Chondrocyte (in vitro differentiated cells): Measurements from ENCODE around the gene NIPA2. TPM values are rescaled to one million over a fixed set of nuclear protein-coding genes. Genes with fewer than 3 reads are reported as not detected.

ENCODE experiments used
- DNase-seq: peaks from one replicate; pipeline ENCODE4 v3.0.0; 2021; ENCODE audit warnings: mixed read lengths, low spot score
- H3K27ac Mint-ChIP-seq: one replicate; pipeline ENCODE4 v1.8.0; 2021; ENCODE audit warnings: mild to moderate bottlenecking, moderate library complexity, mixed read lengths; ENCODE audit not compliant: unreplicated experiment
- H3K27me3 Mint-ChIP-seq: 2 replicates; pipeline ENCODE4 v1.8.0; 2021; ENCODE audit warnings: low read depth, mixed read lengths
- H3K36me3 Mint-ChIP-seq: 2 replicates; pipeline ENCODE4 v1.8.0; 2021; ENCODE audit warnings: low read depth, mixed read lengths
- H3K4me1 Mint-ChIP-seq: 2 replicates; pipeline ENCODE4 v1.8.0; 2021; ENCODE audit warnings: low read depth, mild to moderate bottlenecking, mixed read lengths
- H3K4me3 Mint-ChIP-seq: one replicate; pipeline ENCODE4 v1.8.0; 2021; ENCODE audit warnings: mild to moderate bottlenecking, moderate library complexity, mixed read lengths; ENCODE audit not compliant: unreplicated experiment
- H3K9me3 Mint-ChIP-seq: 2 replicates; pipeline ENCODE4 v1.8.0; 2021; ENCODE audit warnings: low read depth, mixed read lengths
- total RNA-seq: library from RNA; stranded (reverse); gene quantifications from 3 replicates; pipeline ENCODE4 v1.2.1, GENCODE V29; 2021
- TF ChIP-seq, protein P1 (sequence below): fragments of 200-600 bp; sonication (generic); IDR thresholded peaks from 2 replicates; pipeline ENCODE4 v1.5.0; 2021; ENCODE audit warnings: antibody characterized with exemption, mild to moderate bottlenecking, moderate library complexity

The NIPA2 gene
- total RNA-seq, 1 donor from 2014 or later, result 59.3 TPM

DNA sequence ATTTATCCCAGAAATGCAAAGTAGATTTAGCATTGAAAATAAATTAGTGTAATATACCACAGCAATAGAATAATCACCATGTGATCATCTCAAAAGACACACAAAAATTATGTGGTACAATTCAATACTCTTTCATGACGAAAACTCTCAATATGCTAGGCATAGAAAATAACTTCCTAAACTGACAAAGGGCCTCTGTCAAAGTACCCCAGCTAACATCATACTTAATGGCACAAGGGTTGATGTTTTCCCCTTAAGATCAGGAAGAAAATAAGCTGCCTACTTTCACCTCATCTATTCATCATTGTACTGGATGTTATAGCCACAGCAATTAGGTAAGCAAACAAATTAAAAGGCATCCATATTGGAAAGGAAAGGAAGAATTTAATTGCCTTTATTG is 22.7 kb upstream of the NIPA2 start:
- DNase-seq, result no peak
- TF ChIP-seq, protein P1, sequence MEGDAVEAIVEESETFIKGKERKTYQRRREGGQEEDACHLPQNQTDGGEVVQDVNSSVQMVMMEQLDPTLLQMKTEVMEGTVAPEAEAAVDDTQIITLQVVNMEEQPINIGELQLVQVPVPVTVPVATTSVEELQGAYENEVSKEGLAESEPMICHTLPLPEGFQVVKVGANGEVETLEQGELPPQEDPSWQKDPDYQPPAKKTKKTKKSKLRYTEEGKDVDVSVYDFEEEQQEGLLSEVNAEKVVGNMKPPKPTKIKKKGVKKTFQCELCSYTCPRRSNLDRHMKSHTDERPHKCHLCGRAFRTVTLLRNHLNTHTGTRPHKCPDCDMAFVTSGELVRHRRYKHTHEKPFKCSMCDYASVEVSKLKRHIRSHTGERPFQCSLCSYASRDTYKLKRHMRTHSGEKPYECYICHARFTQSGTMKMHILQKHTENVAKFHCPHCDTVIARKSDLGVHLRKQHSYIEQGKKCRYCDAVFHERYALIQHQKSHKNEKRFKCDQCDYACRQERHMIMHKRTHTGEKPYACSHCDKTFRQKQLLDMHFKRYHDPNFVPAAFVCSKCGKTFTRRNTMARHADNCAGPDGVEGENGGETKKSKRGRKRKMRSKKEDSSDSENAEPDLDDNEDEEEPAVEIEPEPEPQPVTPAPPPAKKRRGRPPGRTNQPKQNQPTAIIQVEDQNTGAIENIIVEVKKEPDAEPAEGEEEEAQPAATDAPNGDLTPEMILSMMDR, result no peak
- H3K27me3 Mint-ChIP-seq, result no peaks in the 10 kb centered on the region
- H3K27ac Mint-ChIP-seq, result no peak overlapping the region
- H3K4me1 Mint-ChIP-seq, result peaks cover 2% of the 10 kb centered on the region
- H3K9me3 Mint-ChIP-seq, result no peaks in the 10 kb centered on the region
- peaks cover 9% of the 10 kb centered on the region for H3K36me3 Mint-ChIP-seq
- H3K4me3 Mint-ChIP-seq, result no peak overlapping the region

DNA sequence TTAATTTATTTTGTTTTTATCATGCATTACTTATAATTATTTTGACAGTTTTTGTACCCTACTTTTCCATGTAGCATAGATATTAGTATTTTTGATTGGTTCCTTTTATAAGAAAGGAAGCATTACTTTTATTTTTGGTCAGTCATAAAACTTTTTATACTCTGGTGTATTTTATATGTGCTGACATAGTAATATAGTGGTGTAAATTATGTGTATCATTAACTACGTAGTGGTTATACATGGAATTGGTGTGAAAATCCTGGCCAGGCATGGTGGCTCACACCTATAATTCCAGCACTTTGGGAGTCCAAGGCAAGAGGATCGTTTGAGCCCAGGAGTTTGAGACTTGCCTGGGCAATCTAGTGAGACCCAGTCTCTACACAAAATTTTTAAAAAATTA is 18.8 kb upstream of the NIPA2 start:
- Mint-ChIP-seq H3K4me1 (no peaks in the 10 kb centered on the region), H3K27ac (no peak overlapping the region), H3K9me3 (no peaks in the 10 kb centered on the region), H3K36me3 (peaks cover 22% of the 10 kb centered on the region), H3K27me3 (no peaks in the 10 kb centered on the region), H3K4me3 (no peak overlapping the region)
- DNase-seq, result no peak
- TF ChIP-seq, protein P1, result no peak

DNA sequence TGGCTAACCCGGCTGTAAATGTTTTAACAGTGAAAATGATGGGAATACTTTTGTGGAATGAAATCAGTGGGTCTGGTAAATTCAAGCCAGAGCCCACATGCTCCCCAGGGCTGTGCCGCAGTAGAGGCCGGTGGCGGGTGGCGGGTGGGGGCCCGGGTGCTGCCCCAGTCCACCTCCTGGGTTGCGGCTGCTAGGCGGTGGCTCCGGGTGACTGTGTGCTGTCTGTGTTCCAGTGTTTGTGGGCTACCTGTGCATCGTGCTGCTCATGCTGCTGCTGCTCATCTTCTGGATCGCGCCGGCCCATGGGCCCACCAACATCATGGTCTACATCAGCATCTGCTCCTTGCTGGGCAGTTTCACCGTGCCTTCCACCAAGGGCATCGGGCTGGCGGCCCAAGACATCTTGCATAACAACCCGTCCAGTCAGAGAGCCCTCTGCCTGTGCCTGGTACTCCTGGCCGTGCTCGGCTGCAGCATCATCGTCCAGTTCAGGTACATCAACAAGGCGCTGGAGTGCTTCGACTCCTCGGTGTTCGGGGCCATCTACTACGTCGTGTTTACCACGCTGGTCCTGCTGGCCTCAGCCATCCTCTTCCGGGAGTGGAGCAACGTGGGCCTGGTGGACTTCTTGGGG is 14.9 kb upstream of the NIPA2 start:
- Mint-ChIP-seq H3K27ac (no peak overlapping the region), H3K9me3 (no peaks in the 10 kb centered on the region), H3K4me1 (no peaks in the 10 kb centered on the region), H3K4me3 (no peak overlapping the region), H3K36me3 (peaks cover 26% of the 10 kb centered on the region), H3K27me3 (no peaks in the 10 kb centered on the region)
- no peak for DNase-seq
- TF ChIP-seq, protein P1, result no peak

DNA sequence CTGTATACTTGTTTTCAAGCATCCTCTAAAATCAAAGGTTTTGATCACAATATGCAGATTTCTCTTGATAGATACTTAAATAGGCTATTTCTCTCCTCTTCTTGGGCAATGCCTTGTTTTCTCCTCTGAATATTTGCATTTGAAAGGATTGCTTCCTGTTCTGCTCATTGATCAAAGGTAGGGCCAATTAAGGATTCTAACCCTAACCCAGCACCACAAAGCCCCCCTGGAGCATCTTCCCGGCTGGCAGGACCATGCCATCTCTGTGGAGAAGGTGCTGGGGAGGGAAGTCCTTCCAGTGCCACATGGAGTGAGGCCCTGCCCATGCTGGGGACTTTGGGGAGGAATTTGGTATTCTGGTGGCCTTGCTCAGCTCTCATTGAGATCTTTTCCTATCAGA is 11.3 kb upstream of the NIPA2 start:
- Mint-ChIP-seq H3K4me3 (no peak overlapping the region), H3K27ac (no peak overlapping the region), H3K36me3 (peaks cover 19% of the 10 kb centered on the region), H3K9me3 (no peaks in the 10 kb centered on the region), H3K27me3 (no peaks in the 10 kb centered on the region), H3K4me1 (peaks cover 3% of the 10 kb centered on the region)
- TF ChIP-seq, protein P1, result no peak
- DNase-seq, result no peak

DNA sequence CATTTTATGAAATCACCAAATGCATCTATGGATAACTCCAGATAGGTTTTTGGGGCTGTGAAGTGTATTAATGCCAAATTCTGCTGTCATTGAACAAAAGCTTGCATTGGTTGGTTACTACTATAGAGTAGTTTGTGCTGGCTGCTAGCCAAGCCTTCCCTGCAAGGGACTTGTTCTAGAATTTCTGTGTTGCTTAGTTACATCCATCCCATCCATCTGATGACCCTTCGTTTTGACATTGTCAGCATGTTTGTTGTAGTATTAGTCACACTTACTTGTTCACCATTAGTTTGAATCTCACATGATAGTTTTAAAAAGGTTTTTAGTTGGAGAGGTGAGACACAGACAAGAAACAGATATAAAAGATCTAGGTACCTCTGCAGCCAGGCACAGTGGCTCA is 7.0 kb upstream of the NIPA2 start:
- DNase-seq, result no peak
- peaks cover 3% of the 10 kb centered on the region for H3K9me3 Mint-ChIP-seq
- no peaks in the 10 kb centered on the region for H3K27me3 Mint-ChIP-seq
- H3K27ac Mint-ChIP-seq, result no peak overlapping the region
- peaks cover 3% of the 10 kb centered on the region for H3K36me3 Mint-ChIP-seq
- no peak overlapping the region for H3K4me3 Mint-ChIP-seq
- H3K4me1 Mint-ChIP-seq, result peaks cover 3% of the 10 kb centered on the region
- TF ChIP-seq, protein P1, result no peak
